ENCODE measurements around the gene VPS72. TPM values are rescaled to one million over a fixed set of nuclear protein-coding genes. Genes with fewer than 3 reads are reported as not detected.
"Not testable (repeated sequence)": the region's sequence is repeated elsewhere in the genome, so short reads cannot be mapped to it uniquely, and the experiment has no call there.

Gene VPS72
- polyA plus RNA-seq, 4 donors = 27.3 to 40.1 (median 32.0) TPM

GRCh38 chr1:151194894-151195594 is 5.0 kb upstream of the VPS72 start:
- 23 to 69% (median 44%) methylated on average over 17 of the region's 17 CpGs for WGBS, 3 donors
- not testable (repeated sequence) for H3K9me3 ChIP-seq (ENCODE audit: control insufficient read depth in 2 of 2, insufficient read depth in 1 of 2, low read depth in 1 of 2, low read length in 1 of 2); FAIRE-seq; H3K27me3 ChIP-seq (ENCODE audit: control insufficient read depth in 3 of 3, insufficient read depth in 3 of 3, low read length in 3 of 3); H3K36me3 ChIP-seq (ENCODE audit: control insufficient read depth in 3 of 3, insufficient read depth in 2 of 3, low read depth in 1 of 3, low read length in 3 of 3)
- H3K27ac ChIP-seq (ENCODE audit: low read depth in 1 of 3, low read length in 2 of 3) = peak overlapping the region in 2 of 3 donors; percentile 37 to 78
- DNase-seq = peak; percentile 59 to 99
- peaks cover 0 to 18% (median 8%) of the 10 kb centered on the region in 3 donors for H3K4me1 ChIP-seq (ENCODE audit: control insufficient read depth in 3 of 3, insufficient read depth in 2 of 3, low read depth in 1 of 3, low read length in 2 of 3)
- peak overlapping the region in 1 of 3 donors; percentile 33 for H3K4me3 ChIP-seq (ENCODE audit: low read depth in 1 of 3, low read length in 3 of 3)

DNA sequence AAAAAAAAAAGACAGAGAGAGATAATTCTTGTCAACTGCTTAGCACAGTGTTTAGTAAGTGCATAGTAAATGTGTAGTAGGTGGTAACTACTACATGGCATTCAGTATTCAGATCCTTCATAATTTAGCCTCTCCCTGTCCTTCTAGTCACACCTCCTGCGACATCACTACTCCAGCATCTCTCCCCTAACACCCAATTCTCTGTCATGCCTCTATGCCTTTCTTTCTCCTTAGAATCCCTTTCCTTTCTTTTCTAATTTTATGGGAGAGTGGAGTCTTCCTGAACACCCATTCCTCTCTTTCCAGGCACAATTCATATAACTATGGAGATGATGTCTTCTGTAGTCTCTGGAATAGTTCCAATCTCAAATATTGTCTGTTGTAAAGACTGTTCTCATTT is 3.9 kb upstream of the VPS72 start:
- no peak overlapping the region for H3K4me3 ChIP-seq (ENCODE audit: low read depth in 1 of 3, low read length in 3 of 3)
- H3K4me1 ChIP-seq (ENCODE audit: control insufficient read depth in 3 of 3, insufficient read depth in 2 of 3, low read depth in 1 of 3, low read length in 2 of 3) = peaks cover 0 to 12% (median 6%) of the 10 kb centered on the region in 3 donors
- DNase-seq (no peak), FAIRE-seq (no peak)
- WGBS, 3 donors = 79 to 81% (median 80%) methylated on average over 1 of the region's 1 CpG
- H3K27me3 ChIP-seq (ENCODE audit: control insufficient read depth in 3 of 3, insufficient read depth in 3 of 3, low read length in 3 of 3) = no peaks in the 10 kb centered on the region
- no peaks in the 10 kb centered on the region for H3K9me3 ChIP-seq (ENCODE audit: control insufficient read depth in 2 of 2, insufficient read depth in 1 of 2, low read depth in 1 of 2, low read length in 1 of 2)
- H3K27ac ChIP-seq (ENCODE audit: low read depth in 1 of 3, low read length in 2 of 3) = no peak overlapping the region
- no peaks in the 10 kb centered on the region for H3K36me3 ChIP-seq (ENCODE audit: control insufficient read depth in 3 of 3, insufficient read depth in 2 of 3, low read depth in 1 of 3, low read length in 3 of 3)

- Histone ChIP-seq H3K9me3 (ENCODE audit: control insufficient read depth in 2 of 2, insufficient read depth in 1 of 2, low read depth in 1 of 2, low read length in 1 of 2) (no peaks in the 10 kb centered on the region), H3K4me3 (ENCODE audit: low read depth in 1 of 3, low read length in 3 of 3) (no peak overlapping the region), H3K4me1 (ENCODE audit: control insufficient read depth in 3 of 3, insufficient read depth in 2 of 3, low read depth in 1 of 3, low read length in 2 of 3) (peaks cover 0 to 16% (median 6%) of the 10 kb centered on the region in 3 donors), H3K27ac (ENCODE audit: low read depth in 1 of 3, low read length in 2 of 3) (no peak overlapping the region), H3K36me3 (ENCODE audit: control insufficient read depth in 3 of 3, insufficient read depth in 2 of 3, low read depth in 1 of 3, low read length in 3 of 3) (no peaks in the 10 kb centered on the region), H3K27me3 (ENCODE audit: control insufficient read depth in 3 of 3, insufficient read depth in 3 of 3, low read length in 3 of 3) (no peaks in the 10 kb centered on the region)
- 32 to 69% (median 39%) methylated on average over 6 of the region's 6 CpGs for WGBS, 3 donors
- no peak for FAIRE-seq
- no peak for DNase-seq
Observed at GRCh38 chr1:151193304-151193703, 3.3 kb upstream of the VPS72 start.

DNA sequence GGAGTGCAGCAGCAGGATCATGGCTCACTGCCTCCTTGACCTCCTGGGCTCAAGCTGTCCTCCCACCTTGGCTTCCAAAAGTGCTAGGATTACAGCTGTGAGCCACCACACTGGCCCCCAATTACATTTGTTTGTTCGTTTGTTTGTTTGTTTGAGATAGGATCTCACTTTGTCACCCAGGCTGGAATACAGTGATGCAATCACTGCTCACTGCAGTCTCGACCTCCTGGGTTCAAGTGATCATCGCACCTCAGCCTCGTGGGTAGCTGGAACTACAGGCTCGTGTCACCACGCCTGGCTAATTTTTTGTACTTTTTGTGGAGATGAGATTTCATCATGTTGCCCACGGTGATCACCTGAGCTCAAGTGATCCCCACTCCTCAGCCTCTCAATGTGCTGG is 2.0 kb upstream of the VPS72 start:
- FAIRE-seq (no peak), DNase-seq (no peak)
- Histone ChIP-seq H3K9me3 (ENCODE audit: control insufficient read depth in 2 of 2, insufficient read depth in 1 of 2, low read depth in 1 of 2, low read length in 1 of 2) (no peaks in the 10 kb centered on the region), H3K27me3 (ENCODE audit: control insufficient read depth in 3 of 3, insufficient read depth in 3 of 3, low read length in 3 of 3) (no peaks in the 10 kb centered on the region), H3K4me3 (ENCODE audit: low read depth in 1 of 3, low read length in 3 of 3) (no peak overlapping the region), H3K36me3 (ENCODE audit: control insufficient read depth in 3 of 3, insufficient read depth in 2 of 3, low read depth in 1 of 3, low read length in 3 of 3) (no peaks in the 10 kb centered on the region), H3K27ac (ENCODE audit: low read depth in 1 of 3, low read length in 2 of 3) (no peak overlapping the region), H3K4me1 (ENCODE audit: control insufficient read depth in 3 of 3, insufficient read depth in 2 of 3, low read depth in 1 of 3, low read length in 2 of 3) (peaks cover 0 to 6% (median 3%) of the 10 kb centered on the region in 3 donors)
- WGBS, 3 donors = 68 to 73% (median 68%) methylated on average over 7 of the region's 7 CpGs

- not testable (repeated sequence) for DNase-seq; H3K27ac ChIP-seq (ENCODE audit: low read depth in 1 of 3, low read length in 2 of 3)
Observed at GRCh38 chr1:151188667-151189066, 1.3 kb downstream of the VPS72 start.

DNA sequence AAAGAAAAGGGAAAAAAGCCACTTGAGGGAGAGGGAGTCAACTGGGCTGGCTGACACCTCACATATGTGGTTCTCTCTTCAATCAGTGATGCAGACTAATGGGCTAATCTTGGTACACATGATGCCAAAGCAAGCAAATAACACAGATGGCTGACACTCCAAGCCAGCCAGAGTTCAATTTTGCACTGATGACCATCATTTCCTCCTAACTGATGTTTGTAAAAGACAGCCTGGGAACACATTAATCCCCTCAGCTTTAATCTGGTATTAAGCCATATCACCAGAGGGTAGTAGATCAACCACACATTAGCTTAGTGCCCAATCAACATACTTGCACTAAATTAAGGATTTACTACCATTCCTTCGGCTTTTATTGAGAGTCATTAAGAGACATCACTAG is 2.8 kb downstream of the VPS72 start:
- Histone ChIP-seq H3K27me3 (ENCODE audit: control insufficient read depth in 3 of 3, insufficient read depth in 3 of 3, low read length in 3 of 3) (no peaks in the 10 kb centered on the region), H3K36me3 (ENCODE audit: control insufficient read depth in 3 of 3, insufficient read depth in 2 of 3, low read depth in 1 of 3, low read length in 3 of 3) (peaks cover 0 to 26% (median 14%) of the 10 kb centered on the region in 3 donors), H3K27ac (ENCODE audit: low read depth in 1 of 3, low read length in 2 of 3) (no peak overlapping the region), H3K9me3 (ENCODE audit: control insufficient read depth in 2 of 2, insufficient read depth in 1 of 2, low read depth in 1 of 2, low read length in 1 of 2) (no peaks in the 10 kb centered on the region), H3K4me1 (ENCODE audit: control insufficient read depth in 3 of 3, insufficient read depth in 2 of 3, low read depth in 1 of 3, low read length in 2 of 3) (peaks cover 0 to 5% (median 3%) of the 10 kb centered on the region in 3 donors), H3K4me3 (ENCODE audit: low read depth in 1 of 3, low read length in 3 of 3) (no peak overlapping the region)
- 54 to 88% (median 63%) methylated on average over 1 of the region's 1 CpG for WGBS, 3 donors
- FAIRE-seq = no peak
- no peak for DNase-seq

More at GRCh38 chr1:151188667-151189066, 1.3 kb downstream of the VPS72 start:
- not testable (repeated sequence) for H3K4me1 ChIP-seq (ENCODE audit: control insufficient read depth in 3 of 3, insufficient read depth in 2 of 3, low read depth in 1 of 3, low read length in 2 of 3); H3K27me3 ChIP-seq (ENCODE audit: control insufficient read depth in 3 of 3, insufficient read depth in 3 of 3, low read length in 3 of 3); H3K9me3 ChIP-seq (ENCODE audit: control insufficient read depth in 2 of 2, insufficient read depth in 1 of 2, low read depth in 1 of 2, low read length in 1 of 2); FAIRE-seq
- Histone ChIP-seq H3K4me3 (ENCODE audit: low read depth in 1 of 3, low read length in 3 of 3) (peak overlapping the region in 1 of 3 donors; percentile 70), H3K36me3 (ENCODE audit: control insufficient read depth in 3 of 3, insufficient read depth in 2 of 3, low read depth in 1 of 3, low read length in 3 of 3) (peaks cover 0 to 17% (median 8%) of the 10 kb centered on the region in 3 donors)
- WGBS, 3 donors = 32 to 66% (median 42%) methylated on average over 8 of the region's 8 CpGs

- DNase-seq (no peak), FAIRE-seq (no peak)
- no peak overlapping the region for H3K4me3 ChIP-seq (ENCODE audit: low read depth in 1 of 3, low read length in 3 of 3)
- H3K36me3 ChIP-seq (ENCODE audit: control insufficient read depth in 3 of 3, insufficient read depth in 2 of 3, low read depth in 1 of 3, low read length in 3 of 3) = peaks cover 2 to 53% (median 19%) of the 10 kb centered on the region in 3 donors
- WGBS, 3 donors = 92 to 96% (median 95%) methylated on average over 10 of the region's 10 CpGs
- H3K4me1 ChIP-seq (ENCODE audit: control insufficient read depth in 3 of 3, insufficient read depth in 2 of 3, low read depth in 1 of 3, low read length in 2 of 3) = peaks cover 0 to 5% (median 3%) of the 10 kb centered on the region in 3 donors
- H3K27ac ChIP-seq (ENCODE audit: low read depth in 1 of 3, low read length in 2 of 3) = no peak overlapping the region
- H3K27me3 ChIP-seq (ENCODE audit: control insufficient read depth in 3 of 3, insufficient read depth in 3 of 3, low read length in 3 of 3) = no peaks in the 10 kb centered on the region
- H3K9me3 ChIP-seq (ENCODE audit: control insufficient read depth in 2 of 2, insufficient read depth in 1 of 2, low read depth in 1 of 2, low read length in 1 of 2) = no peaks in the 10 kb centered on the region
Observed at GRCh38 chr1:151184211-151184610, 5.8 kb downstream of the VPS72 start.

DNA sequence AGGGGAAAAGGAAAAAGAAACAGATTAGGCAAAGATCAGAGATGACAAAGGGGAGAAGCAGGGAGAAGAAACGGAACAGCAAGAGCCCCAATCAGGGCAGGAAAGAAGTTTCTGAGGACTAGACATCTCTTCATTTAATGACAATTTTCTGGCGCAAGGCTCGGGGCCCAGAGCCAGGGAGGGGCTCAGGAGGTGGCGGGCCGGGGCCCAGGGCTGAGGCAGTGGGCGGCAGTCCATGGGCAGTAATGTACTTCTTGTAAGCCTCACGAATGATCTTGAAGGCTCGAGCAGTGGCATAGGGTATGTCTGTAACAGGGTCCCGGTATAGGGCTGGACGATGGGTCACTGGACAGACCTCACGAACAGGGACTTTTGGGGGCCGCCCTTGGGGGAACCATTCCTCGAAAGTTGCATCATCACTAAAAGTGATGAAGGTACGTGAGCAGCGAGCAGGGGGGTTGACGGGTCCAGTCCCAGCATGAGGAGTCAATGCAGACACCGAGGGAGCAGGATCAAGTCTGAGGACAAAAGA is 13.4 kb downstream of the VPS72 start:
- Histone ChIP-seq H3K4me1 (ENCODE audit: control insufficient read depth in 3 of 3, insufficient read depth in 2 of 3, low read depth in 1 of 3, low read length in 2 of 3) (no peaks in the 10 kb centered on the region), H3K4me3 (ENCODE audit: low read depth in 1 of 3, low read length in 3 of 3) (no peak overlapping the region), H3K36me3 (ENCODE audit: control insufficient read depth in 3 of 3, insufficient read depth in 2 of 3, low read depth in 1 of 3, low read length in 3 of 3) (peaks cover 7 to 77% (median 10%) of the 10 kb centered on the region in 3 donors), H3K27ac (ENCODE audit: low read depth in 1 of 3, low read length in 2 of 3) (no peak overlapping the region), H3K9me3 (ENCODE audit: control insufficient read depth in 2 of 2, insufficient read depth in 1 of 2, low read depth in 1 of 2, low read length in 1 of 2) (no peaks in the 10 kb centered on the region), H3K27me3 (ENCODE audit: control insufficient read depth in 3 of 3, insufficient read depth in 3 of 3, low read length in 3 of 3) (no peaks in the 10 kb centered on the region)
- 95 to 96% (median 95%) methylated on average over 17 of the region's 17 CpGs for WGBS, 3 donors
- FAIRE-seq = no peak
- DNase-seq = no peak

Measured in small intestine (tissue), 7 donors.